CD14-positive monocyte (primary cell): ENCODE measurements around the gene TMTC3. TPM values are rescaled to one million over a fixed set of nuclear protein-coding genes. Genes with fewer than 3 reads are reported as not detected.

Source experiments
- DNase-seq, 3 donors: peaks; one replicate each; pipeline ENCODE4 v3.0.0-alpha.2; 2011 to 2022
- H2AFZ ChIP-seq: 2 replicates; pipeline ENCODE4 v1.6.0; 2012; ENCODE audit warnings: mild to moderate bottlenecking, low read depth, low read length, inconsistent platforms; ENCODE audit not compliant: insufficient read depth, poor library complexity, severe bottlenecking
- H3K27ac ChIP-seq, 2 donors: 1 replicate in 1 of 2; 2 replicates in 1 of 2; pipeline ENCODE4 v1.5.1; 2012 to 2013; ENCODE audit warnings: low read length in 2 of 2, control low read depth in 1 of 2, inconsistent platforms in 1 of 2, low read depth in 1 of 2, mild to moderate bottlenecking in 1 of 2
- H3K27me3 ChIP-seq, 2 donors: one replicate each; pipeline versions ENCODE4 v1.6.0 to v1.6.1; 2011 to 2013; ENCODE audit warnings: low read length in 2 of 2; ENCODE audit not compliant: control insufficient read depth in 2 of 2, insufficient read depth in 2 of 2
- H3K36me3 ChIP-seq, 2 donors: replicated peaks in 1 of 2; 1 replicate in 1 of 2; 2 replicates in 1 of 2; pipeline versions ENCODE4 v1.5.1 to v1.6.1; 2012 to 2013; ENCODE audit warnings: low read length in 2 of 2, control low read depth in 1 of 2, inconsistent platforms in 1 of 2, mild to moderate bottlenecking in 1 of 2; ENCODE audit not compliant: insufficient read depth in 2 of 2, control insufficient read depth in 1 of 2
- H3K4me1 ChIP-seq, 2 donors: 1 replicate in 1 of 2; 2 replicates in 1 of 2; pipeline versions ENCODE4 v1.5.1 to v1.6.1; 2012 to 2013; ENCODE audit warnings: low read length in 2 of 2, control low read depth in 1 of 2, inconsistent platforms in 1 of 2, mild to moderate bottlenecking in 1 of 2, moderate library complexity in 1 of 2; ENCODE audit not compliant: insufficient read depth in 2 of 2, control insufficient read depth in 1 of 2
- H3K4me2 ChIP-seq: replicated peaks from 2 replicates; pipeline ENCODE3; 2012; ENCODE audit warnings: low read length, moderate library complexity, mild to moderate bottlenecking; ENCODE audit not compliant: poor library complexity, severe bottlenecking; ENCODE audit errors: extremely low read depth
- H3K4me3 ChIP-seq, 3 experiments: fragments of 200-600 bp in 1 of 3; sonication (generic) in 1 of 3; replicated peaks in 1 of 3; 1 replicate in 2 of 3; 2 replicates in 1 of 3; pipeline ENCODE4 v1.5.1; 2011 to 2013; ENCODE audit warnings: low read length in 3 of 3, mild to moderate bottlenecking in 3 of 3, control low read depth in 2 of 3, low read depth in 2 of 3, inconsistent platforms in 1 of 3, moderate library complexity in 1 of 3
- H3K79me2 ChIP-seq: 2 replicates; pipeline ENCODE4 v1.6.0; 2012; ENCODE audit warnings: mild to moderate bottlenecking, control low read depth, inconsistent platforms, low read length, moderate library complexity; ENCODE audit not compliant: insufficient read depth
- H3K9ac ChIP-seq: 2 replicates; pipeline ENCODE4 v1.6.0; 2017; ENCODE audit warnings: low read length, mild to moderate bottlenecking; ENCODE audit not compliant: insufficient read depth, poor library complexity, severe bottlenecking
- H3K9me3 ChIP-seq, 2 donors: replicated peaks in 1 of 2; 1 replicate in 1 of 2; 2 replicates in 1 of 2; pipeline versions ENCODE4 v1.5.1 to v1.6.1; 2012 to 2013; ENCODE audit warnings: low read length in 2 of 2, control low read depth in 1 of 2; ENCODE audit not compliant: control insufficient read depth in 1 of 2, insufficient read depth in 1 of 2
- H4K20me1 ChIP-seq: 2 replicates; pipeline ENCODE4 v1.6.0; 2012; ENCODE audit warnings: mild to moderate bottlenecking, low read length, control low read depth, moderate library complexity; ENCODE audit not compliant: insufficient read depth
- H3K27ac Mint-ChIP-seq, 7 donors: one replicate each; pipeline ENCODE4 v1.8.0; 2020; ENCODE audit warnings: mild to moderate bottlenecking in 7 of 7, mixed read lengths in 7 of 7, moderate library complexity in 6 of 7, inconsistent platforms in 2 of 7
- H3K27me3 Mint-ChIP-seq, 3 donors: one replicate each; pipeline ENCODE4 v1.8.0; 2021 to 2022; ENCODE audit warnings: low read depth in 3 of 3, mild to moderate bottlenecking in 3 of 3, mixed read lengths in 3 of 3, moderate library complexity in 3 of 3, inconsistent platforms in 1 of 3
- H3K36me3 Mint-ChIP-seq, 2 donors: one replicate each; pipeline ENCODE4 v1.8.0; 2020; ENCODE audit warnings: mixed read lengths in 2 of 2, inconsistent platforms in 1 of 2, mild to moderate bottlenecking in 1 of 2
- H3K4me1 Mint-ChIP-seq: one replicate; pipeline ENCODE4 v1.8.0; 2020; ENCODE audit warnings: mild to moderate bottlenecking, mixed read lengths
- H3K4me3 Mint-ChIP-seq, 2 donors: one replicate each; pipeline ENCODE4 v1.8.0; 2020; ENCODE audit warnings: mild to moderate bottlenecking in 2 of 2, mixed read lengths in 2 of 2, moderate library complexity in 1 of 2
- H3K9me3 Mint-ChIP-seq, 7 donors: one replicate each; pipeline ENCODE4 v1.8.0; 2020 to 2022; ENCODE audit warnings: mixed read lengths in 7 of 7, mild to moderate bottlenecking in 6 of 7, moderate library complexity in 6 of 7, inconsistent platforms in 2 of 7
- WGBS: methylation state at CpG from one replicate; pipeline ENCODE4 v1.1.5; 2013; ENCODE audit warnings: missing lambda C conversion rate; ENCODE audit not compliant: insufficient coverage; 5-methylcytosine and 5-hydroxymethylcytosine counted together
- intact Hi-C, 2 donors: fragments of 100-400 bp; cut with micrococcal nuclease; formaldehyde crosslinking; loops; one replicate each; pipeline versions ENCODE4 v1.15.0 to v1.15.1; 2023
- polyA plus RNA-seq, 3 donors: library from polyadenylated mRNA; depleted of rRNA in 1 of 3; unstranded in 2 of 3; stranded (reverse) in 1 of 3; fragments of 300-500 nt in 2 of 3; fragments of >200 nt in 1 of 3; fragmentation: Illumina TruSeq in 2 of 3; gene quantifications; 1 replicate in 2 of 3; 2 replicates in 1 of 3; pipeline ENCODE4 v1.2.3, GENCODE V29; 2012 to 2021
- TF ChIP-seq, protein P1 (sequence below): fragments of 200-600 bp; IDR thresholded peaks from one replicate; pipeline ENCODE4 v1.8.0; 2022; ENCODE audit warnings: antibody characterized with exemption, mild to moderate bottlenecking

The TMTC3 gene
- polyA plus RNA-seq, 3 donors, result 1.1 to 2.2 (median 1.2) TPM

- Histone ChIP-seq H4K20me1 (no peaks in the 10 kb centered on the region), H2AFZ (no peak overlapping the region), H3K4me1 (no peaks in the 10 kb centered on the region), H3K9me3 (no peaks in the 10 kb centered on the region), H3K27me3 (no peaks in the 10 kb centered on the region), H3K36me3 (peaks cover 2 to 43% of the 10 kb centered on the region in 2 donors), H3K27ac (no peak overlapping the region), H3K4me3 (no peak overlapping the region), H3K4me2 (no peak overlapping the region), H3K9ac (no peak overlapping the region), H3K79me2 (no peaks in the 10 kb centered on the region)
- Mint-ChIP-seq H3K9me3 (peaks cover 0 to 8% (median 1%) of the 10 kb centered on the region in 7 donors), H3K4me3 (no peak overlapping the region), H3K27ac (no peak overlapping the region), H3K27me3 (no peaks in the 10 kb centered on the region), H3K4me1 (no peaks in the 10 kb centered on the region), H3K36me3 (peaks cover 28 to 39% of the 10 kb centered on the region in 2 donors)
- DNase-seq, result no peak
- no CpG with 5 or more reads among the region's 3 CpGs for WGBS
- TF ChIP-seq, protein P1, sequence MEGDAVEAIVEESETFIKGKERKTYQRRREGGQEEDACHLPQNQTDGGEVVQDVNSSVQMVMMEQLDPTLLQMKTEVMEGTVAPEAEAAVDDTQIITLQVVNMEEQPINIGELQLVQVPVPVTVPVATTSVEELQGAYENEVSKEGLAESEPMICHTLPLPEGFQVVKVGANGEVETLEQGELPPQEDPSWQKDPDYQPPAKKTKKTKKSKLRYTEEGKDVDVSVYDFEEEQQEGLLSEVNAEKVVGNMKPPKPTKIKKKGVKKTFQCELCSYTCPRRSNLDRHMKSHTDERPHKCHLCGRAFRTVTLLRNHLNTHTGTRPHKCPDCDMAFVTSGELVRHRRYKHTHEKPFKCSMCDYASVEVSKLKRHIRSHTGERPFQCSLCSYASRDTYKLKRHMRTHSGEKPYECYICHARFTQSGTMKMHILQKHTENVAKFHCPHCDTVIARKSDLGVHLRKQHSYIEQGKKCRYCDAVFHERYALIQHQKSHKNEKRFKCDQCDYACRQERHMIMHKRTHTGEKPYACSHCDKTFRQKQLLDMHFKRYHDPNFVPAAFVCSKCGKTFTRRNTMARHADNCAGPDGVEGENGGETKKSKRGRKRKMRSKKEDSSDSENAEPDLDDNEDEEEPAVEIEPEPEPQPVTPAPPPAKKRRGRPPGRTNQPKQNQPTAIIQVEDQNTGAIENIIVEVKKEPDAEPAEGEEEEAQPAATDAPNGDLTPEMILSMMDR, result no peak
- intact Hi-C loops, result no loop called here
These were observed 42.1 kb downstream of the TMTC3 start for GRCh38 chr12:88184196-88184595.

DNA sequence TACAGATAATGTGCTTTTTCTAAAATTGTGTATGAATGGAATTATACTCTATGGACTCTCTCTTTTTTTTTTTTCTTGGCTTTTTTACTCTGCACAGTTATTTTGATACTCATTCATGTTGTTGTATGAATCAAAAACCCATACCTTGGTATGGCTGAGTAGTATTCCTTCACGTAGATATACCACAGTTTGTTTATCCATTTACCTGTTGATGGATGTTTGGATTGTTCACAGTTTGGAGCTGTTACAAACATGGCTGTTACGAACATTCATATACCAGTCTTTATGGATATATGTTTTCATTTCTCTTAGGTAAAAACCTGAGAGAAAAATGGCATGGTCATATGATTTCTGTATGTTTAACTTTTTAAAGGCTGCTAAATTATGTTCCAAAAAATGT lies 43.2 kb downstream of the TMTC3 start:
- intact Hi-C loops, result no loop called here
- Histone ChIP-seq H4K20me1 (no peaks in the 10 kb centered on the region), H3K9ac (no peak overlapping the region), H3K4me3 (no peak overlapping the region), H3K4me1 (no peaks in the 10 kb centered on the region), H3K79me2 (no peaks in the 10 kb centered on the region), H2AFZ (no peak overlapping the region), H3K36me3 (peaks cover 0 to 33% of the 10 kb centered on the region in 2 donors), H3K27ac (no peak overlapping the region), H3K4me2 (no peak overlapping the region), H3K9me3 (no peaks in the 10 kb centered on the region), H3K27me3 (no peaks in the 10 kb centered on the region)
- no CpG with 5 or more reads among the region's 2 CpGs for WGBS
- no peaks in the 10 kb centered on the region for H3K4me1 Mint-ChIP-seq
- no peak overlapping the region for H3K4me3 Mint-ChIP-seq
- DNase-seq, result no peak
- no peaks in the 10 kb centered on the region for H3K27me3 Mint-ChIP-seq
- peaks cover 20 to 28% of the 10 kb centered on the region in 2 donors for H3K36me3 Mint-ChIP-seq
- H3K9me3 Mint-ChIP-seq, result peaks cover 0 to 8% (median 1%) of the 10 kb centered on the region in 7 donors
- H3K27ac Mint-ChIP-seq, result no peak overlapping the region
- TF ChIP-seq, protein P1, result no peak
